Activated naive CD8-positive, alpha-beta T cell treated with anti-CD3 and anti-CD28 coated beads, Interleukin-2, amount 10 ng/mL, durations not matched to agents 7 days and 5 days (primary cell): ENCODE measurements around the gene TCTN1. TPM values are rescaled to one million over a fixed set of nuclear protein-coding genes. Genes with fewer than 3 reads are reported as not detected.
A peak's percentile ranks its signal among the peaks of the same experiment; 100 is the strongest.
"Not testable (repeated sequence)": the region's sequence is repeated elsewhere in the genome, so short reads cannot be mapped to it uniquely, and the experiment has no call there.

Source experiments
- ATAC-seq: fragments of 150-1000 bp; cut with Tn5 transposase; one replicate; pipeline ENCODE4 v1.10.0; 2021; ENCODE audit warnings: low read depth, moderate library complexity
- POLR2A ChIA-PET: fragments of 350-600 bp; sonication (Branson Sonifier 250); formaldehyde crosslinking; loops from one replicate; lab custom pipeline; 2021; ENCODE audit warnings: antibody characterized with exemption; lab: Charles Lee
- DNase-seq: peaks from one replicate; pipeline ENCODE4 v3.0.0; 2021
- H3K27ac Mint-ChIP-seq: one replicate; pipeline ENCODE4 v1.8.0; 2022; ENCODE audit warnings: mild to moderate bottlenecking, mixed read lengths
- H3K27me3 Mint-ChIP-seq: one replicate; pipeline ENCODE4 v1.8.0; 2022; ENCODE audit warnings: mild to moderate bottlenecking, moderate library complexity, mixed read lengths
- H3K36me3 Mint-ChIP-seq: one replicate; pipeline ENCODE4 v1.8.0; 2021; ENCODE audit warnings: mild to moderate bottlenecking, mixed read lengths
- H3K4me1 Mint-ChIP-seq: one replicate; pipeline ENCODE4 v1.8.0; 2021; ENCODE audit warnings: mixed read lengths
- H3K4me3 Mint-ChIP-seq: one replicate; pipeline ENCODE4 v1.8.0; 2022; ENCODE audit warnings: mild to moderate bottlenecking, moderate library complexity, mixed read lengths
- H3K9me3 Mint-ChIP-seq: one replicate; pipeline ENCODE4 v1.8.0; 2021; ENCODE audit warnings: mixed read lengths
- total RNA-seq, 2 experiments: library from RNA; stranded (reverse); gene quantifications; one replicate each; pipeline ENCODE4 v1.2.3, GENCODE V29; 2021

TCTN1 gene
- total RNA-seq, 2 experiments from 2014 or later, result 10.1 to 10.3 TPM

GRCh38 chr12:110591451-110592051 lies 22.4 kb upstream of the TCTN1 start:
- H3K4me1 Mint-ChIP-seq, result peaks cover 10% of the 10 kb centered on the region
- H3K9me3 Mint-ChIP-seq, result no peaks in the 10 kb centered on the region
- no peak overlapping the region for H3K4me3 Mint-ChIP-seq
- DNase-seq, result no peak
- POLR2A ChIA-PET, result interaction anchor here (0.5 to 1.3 kb wide), 2 partner anchors 14 to 141 kb away, joined by 3 to 4 read pairs; partner anchors contain the start of gene ARPC3
- H3K27me3 Mint-ChIP-seq, result no peaks in the 10 kb centered on the region
- ATAC-seq, result no peak
- H3K27ac Mint-ChIP-seq, result peak overlapping the region; percentile 26
- no peaks in the 10 kb centered on the region for H3K36me3 Mint-ChIP-seq

GRCh38 chr12:110592078-110592477 lies 21.9 kb upstream of the TCTN1 start:
- Mint-ChIP-seq H3K4me3 (no peak overlapping the region), H3K9me3 (no peaks in the 10 kb centered on the region), H3K27ac (no peak overlapping the region), H3K4me1 (peaks cover 10% of the 10 kb centered on the region), H3K36me3 (no peaks in the 10 kb centered on the region), H3K27me3 (no peaks in the 10 kb centered on the region)
- ATAC-seq (no peak), DNase-seq (no peak)
- POLR2A ChIA-PET, result interaction anchor here (0.5 kb wide), 1 partner anchor 13 kb away, joined by 3 read pairs; no protein-coding TSS in a partner anchor

GRCh38 chr12:110592919-110593318 lies 21.0 kb upstream of the TCTN1 start:
- not testable (repeated sequence) for H3K27ac Mint-ChIP-seq, H3K36me3 Mint-ChIP-seq, H3K9me3 Mint-ChIP-seq, H3K4me3 Mint-ChIP-seq, ATAC-seq, DNase-seq, H3K27me3 Mint-ChIP-seq
- POLR2A ChIA-PET, result interaction anchor here (0.7 kb wide), 1 partner anchor 12 kb away, joined by 3 read pairs; no protein-coding TSS in a partner anchor
- peaks cover 11% of the 10 kb centered on the region for H3K4me1 Mint-ChIP-seq

GRCh38 chr12:110597885-110598284 lies 16.0 kb upstream of the TCTN1 start:
- Mint-ChIP-seq H3K27ac (no peak overlapping the region), H3K36me3 (no peaks in the 10 kb centered on the region), H3K4me1 (peaks cover 10% of the 10 kb centered on the region), H3K9me3 (no peaks in the 10 kb centered on the region), H3K27me3 (no peaks in the 10 kb centered on the region), H3K4me3 (no peak overlapping the region)
- ATAC-seq (no peak), DNase-seq (no peak)
- POLR2A ChIA-PET, result interaction anchor here (0.6 kb wide), 1 partner anchor 22 kb away, joined by 3 read pairs; no protein-coding TSS in a partner anchor

GRCh38 chr12:110599334-110599733 lies 14.6 kb upstream of the TCTN1 start:
- ATAC-seq, result no peak
- POLR2A ChIA-PET, result interaction anchor here (0.7 to 5.2 kb wide), 4 partner anchors 9 to 149 kb away, joined by 3 to 34 read pairs (median 12); partner anchors contain the start of genes ARPC3, FAM216A and GPN3
- Mint-ChIP-seq H3K9me3 (no peaks in the 10 kb centered on the region), H3K27ac (peak overlapping the region; percentile 40), H3K4me1 (peaks cover 10% of the 10 kb centered on the region), H3K4me3 (no peak overlapping the region), H3K27me3 (no peaks in the 10 kb centered on the region), H3K36me3 (no peaks in the 10 kb centered on the region)
- DNase-seq, result no peak

- POLR2A ChIA-PET, result interaction anchor here (0.7 to 5.2 kb wide), 9 partner anchors 10 to 150 kb away, joined by 3 to 34 read pairs (median 3); partner anchors contain the start of genes ARPC3, FAM216A, GPN3 and TCTN1
- peak; percentile 46 for ATAC-seq
- H3K36me3 Mint-ChIP-seq, result no peaks in the 10 kb centered on the region
- H3K9me3 Mint-ChIP-seq, result no peaks in the 10 kb centered on the region
- DNase-seq, result no peak
- H3K4me1 Mint-ChIP-seq, result peaks cover 10% of the 10 kb centered on the region
- no peak overlapping the region for H3K27ac Mint-ChIP-seq
- no peak overlapping the region for H3K4me3 Mint-ChIP-seq
- H3K27me3 Mint-ChIP-seq, result no peaks in the 10 kb centered on the region
Observed at GRCh38 chr12:110600254-110600653, 13.7 kb upstream of the TCTN1 start.

GRCh38 chr12:110602085-110602814 lies 11.7 kb upstream of the TCTN1 start:
- H3K4me3 Mint-ChIP-seq, H3K9me3 Mint-ChIP-seq, H3K27ac Mint-ChIP-seq, H3K27me3 Mint-ChIP-seq, H3K36me3 Mint-ChIP-seq: not testable (repeated sequence)
- POLR2A ChIA-PET, result interaction anchor here (2.4 to 5.2 kb wide), 4 partner anchors 12 to 152 kb away, joined by 8 to 34 read pairs (median 16); partner anchors contain the start of genes ARPC3, FAM216A, GPN3 and TCTN1
- DNase-seq (peak; percentile 38), ATAC-seq (peak; percentile 67)
- peaks cover 13% of the 10 kb centered on the region for H3K4me1 Mint-ChIP-seq

GRCh38 chr12:110606253-110606611 lies 7.7 kb upstream of the TCTN1 start:
- peak overlapping the region; percentile 80 for H3K27ac Mint-ChIP-seq
- DNase-seq, result no peak
- POLR2A ChIA-PET, result interaction anchor here (0.6 to 3.2 kb wide), 11 partner anchors 8 to 527 kb away, joined by 3 to 20 read pairs (median 6); partner anchors contain the start of genes ARPC3, FAM216A, GPN3 and HVCN1
- no peaks in the 10 kb centered on the region for H3K27me3 Mint-ChIP-seq
- no peaks in the 10 kb centered on the region for H3K36me3 Mint-ChIP-seq
- H3K4me3 Mint-ChIP-seq, result peak overlapping the region; percentile 79
- H3K9me3 Mint-ChIP-seq, result no peaks in the 10 kb centered on the region
- peaks cover 12% of the 10 kb centered on the region for H3K4me1 Mint-ChIP-seq
- ATAC-seq, result no peak

GRCh38 chr12:110613071-110613770 lies 708 bp upstream of the TCTN1 start:
- Mint-ChIP-seq H3K4me1 (peaks cover 8% of the 10 kb centered on the region), H3K9me3 (no peaks in the 10 kb centered on the region), H3K27ac (peak overlapping the region; percentile 89), H3K36me3 (no peaks in the 10 kb centered on the region), H3K4me3 (peak overlapping the region; percentile 85), H3K27me3 (peaks cover 2% of the 10 kb centered on the region)
- POLR2A ChIA-PET, result interaction anchor here (0.7 to 3.6 kb wide), 18 partner anchors 9 to 163 kb away, joined by 3 to 23 read pairs (median 6); partner anchors contain the start of genes ARPC3, FAM216A, GPN3 and HVCN1
- ATAC-seq (no peak), DNase-seq (no peak)

- POLR2A ChIA-PET, result interaction anchor here (0.9 to 3.6 kb wide), 3 partner anchors 10 to 75 kb away, joined by 3 to 23 read pairs (median 11); partner anchors contain the start of gene HVCN1
- no peak for DNase-seq
- Mint-ChIP-seq H3K27me3 (peaks cover 2% of the 10 kb centered on the region), H3K36me3 (no peaks in the 10 kb centered on the region), H3K9me3 (no peaks in the 10 kb centered on the region), H3K4me3 (no peak overlapping the region), H3K4me1 (peaks cover 14% of the 10 kb centered on the region), H3K27ac (no peak overlapping the region)
- no peak for ATAC-seq
Observed at GRCh38 chr12:110615171-110615570, 1.2 kb downstream of the TCTN1 start.

GRCh38 chr12:110616471-110617115 lies 2.7 kb downstream of the TCTN1 start:
- H3K36me3 Mint-ChIP-seq, result no peaks in the 10 kb centered on the region
- peaks cover 2% of the 10 kb centered on the region for H3K27me3 Mint-ChIP-seq
- H3K4me3 Mint-ChIP-seq, result no peak overlapping the region
- no peaks in the 10 kb centered on the region for H3K9me3 Mint-ChIP-seq
- DNase-seq (no peak), ATAC-seq (no peak)
- H3K27ac Mint-ChIP-seq, result no peak overlapping the region
- peaks cover 9% of the 10 kb centered on the region for H3K4me1 Mint-ChIP-seq
- POLR2A ChIA-PET, result no interaction called here

GRCh38 chr12:110619534-110619953 lies 5.6 kb downstream of the TCTN1 start:
- no peak for DNase-seq
- peaks cover 2% of the 10 kb centered on the region for H3K27me3 Mint-ChIP-seq
- H3K27ac Mint-ChIP-seq, result no peak overlapping the region
- ATAC-seq, result peak; percentile 82
- POLR2A ChIA-PET, result interaction anchor here (0.5 to 0.6 kb wide), 2 partner anchors 13 to 151 kb away, joined by 3 read pairs; partner anchors contain the start of gene FAM216A
- H3K9me3 Mint-ChIP-seq, result no peaks in the 10 kb centered on the region
- H3K4me3 Mint-ChIP-seq, result no peak overlapping the region
- no peaks in the 10 kb centered on the region for H3K36me3 Mint-ChIP-seq
- H3K4me1 Mint-ChIP-seq, result peaks cover 6% of the 10 kb centered on the region
